Measurements from ENCODE around the gene HAUS7.

HAUS7 gene

GRCh38 chrX:153445106-153445855 lies 25.1 kb downstream of the HAUS7 start:
- DNase-seq (ENCODE audit: low read depth in 1 of 2, low spot score in 1 of 2): no peak
- TF ChIP-seq JUND (IDR thresholded peaks at IDR 0.05; ENCODE audit: low read depth): no peak
- in situ Hi-C loops (cut with HindIII; ENCODE audit: low pct_unique_long_range_greater_than_20kb, low sequenced_read_pairs): no loop called here

GRCh38 chrX:153444333-153445011 lies 25.9 kb downstream of the HAUS7 start:
- DNase-seq (ENCODE audit: low read depth in 1 of 2, low spot score in 1 of 2): no peak
- in situ Hi-C loops (cut with HindIII; ENCODE audit: low pct_unique_long_range_greater_than_20kb, low sequenced_read_pairs): no loop called here
- no peak for TF ChIP-seq JUND (IDR thresholded peaks at IDR 0.05; ENCODE audit: low read depth)

- no peak for TF ChIP-seq JUND (IDR thresholded peaks at IDR 0.05; ENCODE audit: low read depth)
- in situ Hi-C loops (cut with HindIII; ENCODE audit: low pct_unique_long_range_greater_than_20kb, low sequenced_read_pairs): no loop called here
- DNase-seq (ENCODE audit: low read depth in 1 of 2, low spot score in 1 of 2): no peak
Observed at GRCh38 chrX:153443476-153444332, 26.7 kb downstream of the HAUS7 start.

GRCh38 chrX:153442463-153442862 lies 27.9 kb downstream of the HAUS7 start:
- DNase-seq (ENCODE audit: low read depth in 1 of 2, low spot score in 1 of 2): no peak
- no peak for TF ChIP-seq JUND (IDR thresholded peaks at IDR 0.05; ENCODE audit: low read depth)
- in situ Hi-C loops (cut with HindIII; ENCODE audit: low pct_unique_long_range_greater_than_20kb, low sequenced_read_pairs): no loop called here

DNA sequence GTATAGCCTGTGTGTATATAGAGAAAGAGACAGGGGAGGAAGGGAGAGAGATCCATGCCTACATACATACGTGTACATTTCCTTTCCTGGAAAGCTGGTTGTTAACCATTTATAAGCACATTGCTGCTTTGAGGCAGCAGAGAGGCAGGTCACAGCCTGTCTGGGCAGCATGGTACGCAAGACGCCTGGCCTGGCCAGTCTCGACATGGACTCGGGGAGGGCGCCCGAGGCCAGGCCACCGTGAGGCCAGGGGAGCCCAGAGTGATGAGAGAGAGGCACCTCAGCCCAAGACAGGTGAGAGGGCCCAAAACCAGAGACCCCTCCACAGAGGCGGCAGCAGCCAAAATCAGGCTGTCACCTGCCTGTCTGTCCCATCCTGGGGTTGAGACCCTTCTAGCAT lies 28.4 kb downstream of the HAUS7 start:
- in situ Hi-C loops (cut with HindIII; ENCODE audit: low pct_unique_long_range_greater_than_20kb, low sequenced_read_pairs): no loop called here
- no peak for DNase-seq (ENCODE audit: low read depth in 1 of 2, low spot score in 1 of 2)
- no peak for TF ChIP-seq JUND (IDR thresholded peaks at IDR 0.05; ENCODE audit: low read depth)

DNA sequence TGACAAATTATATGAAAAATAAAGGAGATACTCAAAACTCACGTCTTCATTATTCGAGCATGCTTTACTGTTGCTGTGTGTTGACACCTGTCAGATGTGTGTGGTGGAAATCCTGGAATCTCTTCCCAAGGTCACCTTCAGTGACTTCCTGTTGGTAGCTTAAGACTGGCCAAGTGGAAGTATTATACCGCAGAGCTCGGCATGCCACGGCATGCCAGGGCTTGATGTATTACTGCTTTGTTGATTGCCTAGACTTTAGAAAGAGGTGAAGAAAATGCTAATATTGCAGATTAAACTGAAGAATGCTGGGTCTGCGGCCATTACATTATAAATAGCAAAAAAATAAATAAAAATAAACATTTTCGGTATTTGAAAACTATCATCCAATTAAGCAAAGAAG lies 29.1 kb downstream of the HAUS7 start:
- DNase-seq (ENCODE audit: low read depth in 1 of 2, low spot score in 1 of 2): no peak
- in situ Hi-C loops (cut with HindIII; ENCODE audit: low pct_unique_long_range_greater_than_20kb, low sequenced_read_pairs): no loop called here

GRCh38 chrX:153440556-153441135 lies 29.7 kb downstream of the HAUS7 start:
- no peak for TF ChIP-seq JUND (IDR thresholded peaks at IDR 0.05; ENCODE audit: low read depth)
- in situ Hi-C loops (cut with HindIII; ENCODE audit: low pct_unique_long_range_greater_than_20kb, low sequenced_read_pairs): no loop called here
- no peak for DNase-seq (ENCODE audit: low read depth in 1 of 2, low spot score in 1 of 2)

More for the DNA sequence above, 29.1 kb downstream of the HAUS7 start:
- no peak for TF ChIP-seq JUND (IDR thresholded peaks at IDR 0.05; ENCODE audit: low read depth)

DNA sequence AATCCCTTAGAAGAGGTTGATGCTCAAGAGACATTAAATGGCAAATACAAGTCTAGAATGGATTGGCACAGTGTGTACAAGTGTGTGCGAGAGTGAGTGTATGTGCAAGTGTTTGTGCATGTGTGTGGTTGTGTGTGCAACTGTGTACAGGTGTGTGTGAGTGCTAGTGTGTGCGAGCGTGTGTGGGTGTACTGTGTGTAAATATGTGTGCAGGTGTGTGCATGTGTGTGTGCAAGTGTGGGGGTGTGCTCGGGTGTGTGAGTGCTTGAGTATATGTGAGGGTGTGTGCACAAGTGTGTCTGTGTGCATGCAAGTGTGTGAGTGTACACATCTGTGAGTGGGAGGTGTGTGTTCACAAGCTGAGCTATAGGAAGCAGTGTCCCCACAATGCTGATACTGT lies 30.4 kb downstream of the HAUS7 start:
- DNase-seq (ENCODE audit: low read depth in 1 of 2, low spot score in 1 of 2): no peak
- in situ Hi-C loops (cut with HindIII; ENCODE audit: low pct_unique_long_range_greater_than_20kb, low sequenced_read_pairs): no loop called here
- TF ChIP-seq JUND (IDR thresholded peaks at IDR 0.05; ENCODE audit: low read depth): no peak

DNA sequence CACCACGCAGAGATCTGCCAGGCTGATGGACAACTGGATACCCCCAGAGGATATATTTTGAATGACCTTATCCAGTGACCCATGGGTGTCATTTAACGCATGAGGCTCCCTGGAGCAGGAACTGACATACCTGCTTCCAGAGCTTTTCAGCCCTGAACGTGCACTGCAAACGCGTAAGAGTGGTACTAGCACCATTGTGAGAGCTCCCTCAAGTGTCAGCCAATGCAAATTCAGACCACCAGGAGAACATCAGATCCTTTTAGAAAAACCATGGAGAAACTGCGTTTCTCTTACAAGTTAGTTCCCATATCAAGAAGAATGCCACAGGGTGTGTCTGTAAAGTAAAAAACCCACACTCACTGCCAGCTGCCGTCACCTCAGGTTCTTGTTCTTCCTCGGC lies 31.8 kb downstream of the HAUS7 start:
- in situ Hi-C loops (cut with HindIII; ENCODE audit: low pct_unique_long_range_greater_than_20kb, low sequenced_read_pairs): no loop called here
- TF ChIP-seq JUND (IDR thresholded peaks at IDR 0.05; ENCODE audit: low read depth): no peak
- peak in 1 of 2 experiments; percentile 49 for DNase-seq (ENCODE audit: low read depth in 1 of 2, low spot score in 1 of 2)

GRCh38 chrX:153435845-153436244 lies 34.5 kb downstream of the HAUS7 start:
- no peak for TF ChIP-seq JUND (IDR thresholded peaks at IDR 0.05; ENCODE audit: low read depth)
- DNase-seq (ENCODE audit: low read depth in 1 of 2, low spot score in 1 of 2): no peak
- in situ Hi-C loops (cut with HindIII; ENCODE audit: low pct_unique_long_range_greater_than_20kb, low sequenced_read_pairs): no loop called here

DNA sequence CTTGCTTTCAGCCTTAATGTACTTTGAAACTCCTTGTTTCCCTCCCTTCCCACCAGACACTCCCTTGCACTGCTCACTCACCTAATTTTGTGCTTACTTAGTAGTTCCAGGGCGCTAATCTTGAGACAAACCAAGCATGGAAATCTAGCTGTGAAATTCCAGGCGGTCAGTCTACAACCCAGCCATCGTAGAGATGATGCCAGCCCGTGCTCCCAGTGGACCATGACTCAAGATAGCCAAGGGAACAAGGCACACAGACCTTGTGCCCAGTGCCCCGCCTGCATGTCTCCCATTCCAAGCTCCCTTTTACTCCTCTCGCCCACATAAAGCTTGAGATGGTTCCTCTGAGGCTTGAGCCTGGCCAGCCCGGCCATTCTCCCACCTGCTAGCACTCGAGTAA lies 35.6 kb downstream of the HAUS7 start:
- no peak for TF ChIP-seq JUND (IDR thresholded peaks at IDR 0.05; ENCODE audit: low read depth)
- no peak for DNase-seq (ENCODE audit: low read depth in 1 of 2, low spot score in 1 of 2)
- in situ Hi-C loops (cut with HindIII; ENCODE audit: low pct_unique_long_range_greater_than_20kb, low sequenced_read_pairs): no loop called here

DNA sequence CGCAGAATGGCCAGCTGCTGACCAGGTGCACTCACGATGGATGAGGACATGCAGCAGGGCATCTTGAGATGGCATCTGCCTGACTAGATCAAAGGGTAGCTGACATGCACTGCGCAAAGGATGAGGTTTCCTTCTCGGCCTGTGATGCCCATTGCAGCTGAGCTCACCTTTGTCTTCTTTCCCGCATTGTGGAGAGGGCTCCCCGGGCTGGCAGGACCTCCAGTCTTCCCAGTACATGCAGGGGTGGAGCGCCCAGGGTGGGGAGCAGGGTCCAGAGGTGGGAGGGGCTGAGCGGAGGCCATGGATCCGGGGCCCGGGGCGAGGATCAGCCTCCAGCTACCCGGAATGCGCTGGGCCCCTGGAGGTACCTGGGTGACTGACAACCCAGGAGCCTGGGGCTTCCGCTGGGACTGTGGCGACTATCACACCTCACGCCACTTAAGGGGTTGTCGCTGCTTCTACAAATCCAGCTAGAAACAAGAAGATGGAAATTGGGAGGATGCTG lies 36.5 kb downstream of the HAUS7 start:
- in situ Hi-C loops (cut with HindIII; ENCODE audit: low pct_unique_long_range_greater_than_20kb, low sequenced_read_pairs): no loop called here
- no peak for DNase-seq (ENCODE audit: low read depth in 1 of 2, low spot score in 1 of 2)
- no peak for TF ChIP-seq JUND (IDR thresholded peaks at IDR 0.05; ENCODE audit: low read depth)

Data from T47D (cell line).